ENCODE data around the gene DNMT1. TPM values are rescaled to one million over a fixed set of nuclear protein-coding genes. Genes with fewer than 3 reads are reported as not detected.

Gene DNMT1
- total RNA-seq, 4 donors from 2014 or later = 23.3 to 122 (median 42.0) TPM

DNA sequence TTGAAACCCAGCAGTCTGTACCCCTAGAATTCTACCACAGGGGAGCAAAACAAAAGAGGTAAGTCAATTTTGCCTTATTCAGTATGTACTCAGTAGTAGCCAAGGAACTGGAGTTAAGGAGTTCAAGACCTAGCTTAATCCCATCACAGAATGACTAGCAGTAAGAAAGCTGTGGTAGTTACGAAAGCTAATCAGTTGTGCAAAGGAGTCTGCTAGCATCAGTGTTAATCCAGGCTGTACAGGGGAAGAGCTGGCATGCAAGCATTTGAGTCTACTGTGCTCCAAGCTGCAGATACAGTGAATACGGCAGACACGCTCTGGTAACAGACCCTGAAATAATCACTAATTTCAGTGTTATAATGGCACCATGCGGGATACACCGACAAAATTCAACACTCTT lies 4.7 kb downstream of the DNMT1 start:
- intact Hi-C loops (cut with DNase I; ENCODE audit: low total_unique reads) = no loop called here
- no peaks in the 10 kb centered on the region for H3K9me3 ChIP-seq
- H3K27ac ChIP-seq = no peak overlapping the region
- no peaks in the 10 kb centered on the region for H3K27me3 ChIP-seq
- TF ChIP-seq POLR2AphosphoS5 (IDR thresholded peaks at IDR 0.05) = no peak
- no peak for TF ChIP-seq CTCF (IDR thresholded peaks at IDR 0.05)
- TF ChIP-seq POLR2A (IDR thresholded peaks at IDR 0.05) = no peak
- TF ChIP-seq EP300 (IDR thresholded peaks at IDR 0.05; ENCODE audit: low read depth) = no peak
- WGBS, 2 donors (ENCODE audit: low coverage in 1 of 2) = 92 to 98% methylated on average over 5 of the region's 5 CpGs
- no peak overlapping the region for H3K4me3 ChIP-seq
- no peak for DNase-seq
- H3K36me3 ChIP-seq = no peaks in the 10 kb centered on the region
- peaks cover 7 to 15% (median 13%) of the 10 kb centered on the region in 4 donors for H3K4me1 ChIP-seq
- in situ Hi-C loops (cut with MboI; ENCODE audit: low pct_ligation_motif_present in 1 of 4, low pct_unique_long_range_greater_than_20kb in 1 of 4, low sequenced_read_pairs in 3 of 4) = loop anchor here in 1 of 4 donors (10.0 kb wide), 1 partner anchor 55 kb away; no protein-coding TSS in a partner anchor

- intact Hi-C loops (cut with DNase I; ENCODE audit: low total_unique reads) (no loop called here), in situ Hi-C loops (cut with MboI; ENCODE audit: low pct_ligation_motif_present in 1 of 4, low pct_unique_long_range_greater_than_20kb in 1 of 4, low sequenced_read_pairs in 3 of 4) (loop anchor here in 1 of 4 donors (10.0 kb wide), 1 partner anchor 55 kb away; no protein-coding TSS in a partner anchor)
- no peak for DNase-seq
- Histone ChIP-seq H3K36me3 (no peaks in the 10 kb centered on the region), H3K4me1 (peaks cover 6 to 14% (median 12%) of the 10 kb centered on the region in 4 donors), H3K4me3 (no peak overlapping the region), H3K27ac (no peak overlapping the region), H3K9me3 (no peaks in the 10 kb centered on the region), H3K27me3 (no peaks in the 10 kb centered on the region)
- no peak for TF ChIP-seq POLR2A (IDR thresholded peaks at IDR 0.05)
- no peak for TF ChIP-seq CTCF (IDR thresholded peaks at IDR 0.05)
- TF ChIP-seq POLR2AphosphoS5 (IDR thresholded peaks at IDR 0.05) = no peak
- TF ChIP-seq EP300 (IDR thresholded peaks at IDR 0.05; ENCODE audit: low read depth) = no peak
- 79% methylated on average over 5 of the region's 5 CpGs; no CpG with 5 or more reads in 1 of the 2 donors for WGBS, 2 donors (ENCODE audit: low coverage in 1 of 2)
Measured at GRCh38 chr19:10189616-10190015, 5.1 kb downstream of the DNMT1 start.

DNA sequence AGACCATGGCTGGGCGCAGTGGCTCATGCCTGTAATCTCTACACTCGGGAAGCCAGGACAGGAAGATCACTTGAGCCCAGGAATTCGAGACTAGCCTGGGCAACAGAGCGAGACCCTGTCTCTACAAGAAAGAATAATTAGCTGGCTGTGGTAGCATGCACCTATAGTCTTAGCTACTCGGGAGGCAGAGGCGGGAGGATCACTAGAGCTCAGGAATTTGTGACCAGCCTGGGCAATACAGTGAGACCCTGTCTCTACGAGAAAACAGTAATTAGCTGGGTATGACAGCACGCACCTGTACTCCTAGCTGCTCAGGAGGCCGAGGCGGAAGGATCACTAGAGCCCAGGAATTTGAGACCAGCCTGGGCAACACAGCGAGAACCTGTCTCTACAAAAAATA lies 7.4 kb downstream of the DNMT1 start:
- Histone ChIP-seq H3K9me3 (no peaks in the 10 kb centered on the region), H3K27ac (no peak overlapping the region), H3K4me3 (no peak overlapping the region), H3K4me1 (no peaks in the 10 kb centered on the region), H3K36me3 (no peaks in the 10 kb centered on the region), H3K27me3 (no peaks in the 10 kb centered on the region)
- intact Hi-C loops (cut with DNase I; ENCODE audit: low total_unique reads) = no loop called here
- DNase-seq = no peak
- 87 to 90% methylated on average over 6 to 11 of the region's 11 CpGs for WGBS, 2 donors (ENCODE audit: low coverage in 1 of 2)
- TF ChIP-seq POLR2AphosphoS5 (IDR thresholded peaks at IDR 0.05) (no peak), EP300 (IDR thresholded peaks at IDR 0.05; ENCODE audit: low read depth) (no peak), CTCF (IDR thresholded peaks at IDR 0.05) (no peak), POLR2A (IDR thresholded peaks at IDR 0.05) (no peak)
- in situ Hi-C loops (cut with MboI; ENCODE audit: low pct_ligation_motif_present in 1 of 4, low pct_unique_long_range_greater_than_20kb in 1 of 4, low sequenced_read_pairs in 3 of 4) = no loop called here

DNA sequence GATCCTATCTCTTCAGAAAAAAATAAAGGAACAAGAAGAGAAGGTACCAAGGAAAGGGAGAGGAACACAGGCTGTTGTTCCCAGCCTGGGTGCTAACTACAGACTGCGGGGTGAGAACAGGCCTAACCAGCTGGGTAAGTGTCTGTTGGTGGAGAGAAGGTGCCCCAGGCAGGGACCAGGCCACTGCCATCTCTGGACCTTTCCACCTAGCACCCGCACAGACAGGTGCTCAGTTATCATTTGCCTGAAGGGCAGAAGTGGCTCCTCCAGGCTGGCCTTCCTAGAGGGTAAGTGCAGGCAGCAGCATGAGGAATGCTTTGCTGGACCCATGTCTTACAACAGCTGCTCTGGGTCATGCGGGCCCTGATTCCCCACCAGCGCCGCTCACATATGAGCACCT lies 10.1 kb downstream of the DNMT1 start:
- TF ChIP-seq POLR2A (IDR thresholded peaks at IDR 0.05) = no peak
- no peak for TF ChIP-seq CTCF (IDR thresholded peaks at IDR 0.05)
- TF ChIP-seq EP300 (IDR thresholded peaks at IDR 0.05; ENCODE audit: low read depth) = no peak
- TF ChIP-seq POLR2AphosphoS5 (IDR thresholded peaks at IDR 0.05) = no peak
- Histone ChIP-seq H3K27ac (no peak overlapping the region), H3K27me3 (no peaks in the 10 kb centered on the region), H3K9me3 (no peaks in the 10 kb centered on the region), H3K36me3 (peaks cover 0 to 11% (median 5%) of the 10 kb centered on the region in 4 donors), H3K4me1 (no peaks in the 10 kb centered on the region), H3K4me3 (no peak overlapping the region)
- intact Hi-C loops (cut with DNase I; ENCODE audit: low total_unique reads) (no loop called here), in situ Hi-C loops (cut with MboI; ENCODE audit: low pct_ligation_motif_present in 1 of 4, low pct_unique_long_range_greater_than_20kb in 1 of 4, low sequenced_read_pairs in 3 of 4) (no loop called here)
- no peak for DNase-seq
- 50 to 93% methylated on average over 1 to 5 of the region's 5 CpGs for WGBS, 2 donors (ENCODE audit: low coverage in 1 of 2)

All from transverse colon (tissue), 4 donors.